Esophagus (tissue), 2 donors: Measurements from ENCODE around the gene ZNF648. TPM values are rescaled to one million over a fixed set of nuclear protein-coding genes. Genes with fewer than 3 reads are reported as not detected.
"Not testable (repeated sequence)": the region's sequence is repeated elsewhere in the genome, so short reads cannot be mapped to it uniquely, and the experiment has no call there.

Experiments
- H3K27ac ChIP-seq, 2 donors: one replicate each; pipeline ENCODE4 v1.5.1; 2013; ENCODE audit warnings: low read depth in 2 of 2, mild to moderate bottlenecking in 2 of 2, inconsistent platforms in 1 of 2, low read length in 1 of 2, moderate library complexity in 1 of 2
- H3K27me3 ChIP-seq, 2 donors: one replicate each; pipeline ENCODE4 v1.6.1; 2013; ENCODE audit warnings: low read length in 2 of 2, control low read depth in 1 of 2, mild to moderate bottlenecking in 1 of 2; ENCODE audit not compliant: insufficient read depth in 2 of 2, control insufficient read depth in 1 of 2
- H3K36me3 ChIP-seq, 2 donors: one replicate each; pipeline ENCODE4 v1.6.1; 2013; ENCODE audit warnings: low read length in 1 of 2; ENCODE audit not compliant: control insufficient read depth in 2 of 2, insufficient read depth in 2 of 2
- H3K4me1 ChIP-seq, 2 donors: one replicate each; pipeline ENCODE4 v1.6.1; 2013; ENCODE audit warnings: low read length in 1 of 2; ENCODE audit not compliant: control insufficient read depth in 2 of 2, insufficient read depth in 2 of 2
- H3K4me3 ChIP-seq, 2 donors: one replicate each; pipeline ENCODE4 v1.5.1; 2013; ENCODE audit warnings: low read length in 2 of 2, mild to moderate bottlenecking in 2 of 2, low read depth in 1 of 2, moderate library complexity in 1 of 2
- H3K9me3 ChIP-seq, 2 donors: one replicate each; pipeline ENCODE4 v1.6.1; 2013; ENCODE audit warnings: mild to moderate bottlenecking in 2 of 2, low read depth in 1 of 2, low read length in 1 of 2, moderate library complexity in 1 of 2; ENCODE audit not compliant: control insufficient read depth in 2 of 2, insufficient read depth in 1 of 2
- WGBS, 2 donors: extraction: QIAGEN DNeasy Blood & Tissue Kit; methylation state at CpG; one replicate each; pipeline ENCODE4 v1.1.7; 2013; 5-methylcytosine and 5-hydroxymethylcytosine counted together
- polyA plus RNA-seq, 2 donors: library from polyadenylated mRNA; stranded (reverse); fragments of 200-250 nt; gene quantifications; one replicate each; pipeline ENCODE4 v1.2.3, GENCODE V29; 2013
- donor health status: healthy with polysubstance abuse.
- donor health status: Bipolar disorder and iron deficiency.

ZNF648 gene
- polyA plus RNA-seq, 2 donors = not detected

DNA sequence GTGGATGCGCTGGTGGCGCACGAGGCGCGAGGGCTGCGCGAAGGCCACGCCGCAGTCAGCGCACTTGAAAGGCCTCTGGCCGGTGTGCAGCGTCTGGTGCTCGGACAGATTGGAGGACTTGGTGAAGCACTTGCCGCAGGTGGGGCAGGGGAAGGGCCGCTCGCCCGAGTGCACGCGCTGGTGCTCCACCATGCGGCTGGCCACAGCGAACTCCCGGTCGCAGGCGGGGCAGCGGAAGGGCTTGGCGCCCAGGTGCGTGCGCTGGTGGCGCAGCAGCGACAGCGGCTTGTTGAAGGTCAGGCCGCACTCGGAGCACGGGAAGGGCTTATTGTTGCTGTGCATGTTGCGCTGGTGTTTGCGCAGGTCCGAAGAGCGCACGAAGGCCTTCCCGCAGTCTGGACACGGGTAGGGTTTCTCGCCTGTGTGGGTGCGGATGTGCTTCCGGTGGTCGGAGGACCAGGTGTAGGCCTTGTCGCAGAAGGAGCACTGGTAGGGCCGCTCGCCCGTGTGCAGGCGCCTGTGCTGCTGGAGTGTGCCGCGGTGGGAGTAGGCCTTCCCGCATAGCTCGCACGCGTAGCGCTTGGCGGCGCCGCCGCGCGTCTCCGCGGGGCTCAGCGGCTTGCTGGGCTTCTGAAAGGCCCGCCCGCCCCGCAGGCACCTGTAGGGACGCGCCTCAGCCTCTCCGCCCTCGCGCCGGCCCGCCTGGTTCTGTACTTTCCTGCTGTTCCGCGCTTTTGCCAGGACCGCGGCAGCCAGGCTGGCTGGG is 4.7 kb downstream of the ZNF648 start:
- 28 to 30% methylated on average over 80 of the region's 80 CpGs for WGBS, 2 donors
- H3K4me3 ChIP-seq = no peak overlapping the region

DNA sequence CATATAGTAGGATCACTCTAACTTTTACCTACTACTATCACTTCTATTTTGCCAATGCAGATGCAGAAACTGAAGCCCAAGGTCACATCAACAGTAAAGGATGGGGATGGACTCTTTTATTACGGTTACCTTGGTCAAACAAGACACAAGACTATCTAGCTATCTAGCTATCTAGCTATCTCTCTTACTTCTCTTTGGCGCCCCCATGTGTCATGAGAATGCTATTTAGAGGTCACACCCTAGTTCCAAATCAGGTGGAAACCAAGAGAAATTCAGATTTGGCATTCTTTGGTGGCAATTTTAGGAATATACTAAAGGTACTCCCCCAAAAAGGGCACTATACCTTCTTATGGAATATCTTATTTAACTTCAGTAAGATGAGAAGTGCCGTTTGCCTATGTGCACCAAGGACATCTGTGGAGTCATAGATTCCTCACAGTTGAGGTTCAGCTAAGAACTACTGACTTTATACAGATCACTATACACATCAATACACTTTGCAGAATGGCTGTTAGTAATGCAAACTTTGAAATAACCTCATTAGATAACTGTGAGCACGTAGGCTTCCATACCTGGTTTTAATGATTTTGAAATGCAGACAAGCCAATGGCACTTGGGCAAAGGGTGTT is 6.7 kb downstream of the ZNF648 start:
- Histone ChIP-seq H3K4me1 (peaks cover 3 to 5% of the 10 kb centered on the region in 2 donors), H3K4me3 (no peak overlapping the region), H3K36me3 (no peaks in the 10 kb centered on the region), H3K27ac (no peak overlapping the region), H3K9me3 (peaks cover 0 to 3% of the 10 kb centered on the region in 2 donors), H3K27me3 (no peaks in the 10 kb centered on the region)
- 46 to 49% methylated on average over 4 of the region's 4 CpGs for WGBS, 2 donors

More for the DNA sequence above, 4.7 kb downstream of the ZNF648 start:
- Histone ChIP-seq H3K36me3 (no peaks in the 10 kb centered on the region), H3K9me3 (peaks cover 0 to 3% of the 10 kb centered on the region in 2 donors), H3K27me3 (no peaks in the 10 kb centered on the region), H3K27ac (no peak overlapping the region), H3K4me1 (peaks cover 3 to 5% of the 10 kb centered on the region in 2 donors)

GRCh38 chr1:182052355-182052754 is 9.2 kb downstream of the ZNF648 start:
- WGBS, 2 donors = 84 to 86% methylated on average over 2 of the region's 2 CpGs
- H3K27me3 ChIP-seq = no peaks in the 10 kb centered on the region
- H3K4me3 ChIP-seq = no peak overlapping the region

GRCh38 chr1:182051938-182052337 is 9.6 kb downstream of the ZNF648 start:
- 70 to 73% methylated on average over 1 of the region's 1 CpG for WGBS, 2 donors
- Histone ChIP-seq H3K27ac (no peak overlapping the region), H3K27me3 (no peaks in the 10 kb centered on the region), H3K36me3 (no peaks in the 10 kb centered on the region), H3K4me1 (peaks cover 1 to 3% of the 10 kb centered on the region in 2 donors), H3K4me3 (no peak overlapping the region), H3K9me3 (no peaks in the 10 kb centered on the region)

More at GRCh38 chr1:182052355-182052754, 9.2 kb downstream of the ZNF648 start:
- Histone ChIP-seq H3K4me1 (peaks cover 3 to 5% of the 10 kb centered on the region in 2 donors), H3K36me3 (no peaks in the 10 kb centered on the region), H3K9me3 (peaks cover 0 to 3% of the 10 kb centered on the region in 2 donors), H3K27ac (no peak overlapping the region)

DNA sequence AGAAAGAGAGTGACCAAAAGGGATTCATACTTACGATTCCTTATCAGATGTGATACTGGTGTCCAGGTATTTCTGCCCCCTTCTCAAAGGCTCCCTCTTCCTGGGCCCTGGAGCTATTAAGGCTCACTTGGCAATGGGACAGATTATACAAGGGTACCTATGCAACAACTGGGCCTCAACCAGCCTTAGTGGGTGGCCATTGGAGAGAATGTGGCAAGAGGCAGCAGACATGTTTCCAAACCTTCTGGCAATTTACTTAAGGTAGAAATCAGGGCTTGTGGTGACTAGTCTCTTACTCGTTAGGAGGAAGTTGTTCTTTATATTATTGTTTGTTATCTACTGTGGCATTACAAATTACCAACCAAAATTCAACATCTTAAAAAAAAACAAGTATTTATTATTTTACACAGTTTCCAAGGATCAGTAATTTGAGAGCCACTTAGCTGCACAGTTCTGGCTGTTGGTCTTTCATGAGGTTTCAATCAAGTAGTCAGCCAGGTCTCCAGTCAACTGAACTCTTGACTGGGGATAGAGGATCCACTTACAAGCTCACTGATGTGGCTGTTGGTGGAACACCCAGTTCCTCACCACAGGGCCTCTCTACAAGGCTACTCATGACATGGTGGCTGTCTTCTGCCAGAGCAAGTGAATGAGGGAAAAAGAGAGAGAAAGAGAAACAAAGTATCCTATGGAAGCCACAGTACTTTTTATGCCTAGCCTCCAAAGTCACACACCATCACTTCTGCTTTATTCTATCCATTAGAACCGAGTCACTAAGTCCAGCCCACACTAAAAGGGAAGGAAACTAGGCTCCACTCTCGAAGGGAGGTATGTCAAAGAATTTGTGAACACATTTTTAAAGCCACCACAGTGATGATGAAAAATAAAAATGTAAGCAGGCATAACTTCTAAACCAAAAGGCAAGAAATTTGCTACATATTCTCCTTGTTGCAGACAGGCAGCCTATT is 10.7 kb downstream of the ZNF648 start:
- no peaks in the 10 kb centered on the region for H3K27me3 ChIP-seq
- H3K27ac ChIP-seq = no peak overlapping the region
- 66 to 76% methylated on average over 4 of the region's 4 CpGs for WGBS, 2 donors
- no peaks in the 10 kb centered on the region for H3K36me3 ChIP-seq
- no peaks in the 10 kb centered on the region for H3K4me1 ChIP-seq
- no peak overlapping the region for H3K4me3 ChIP-seq
- peaks cover 0 to 2% of the 10 kb centered on the region in 2 donors for H3K9me3 ChIP-seq

- H3K36me3 ChIP-seq = no peaks in the 10 kb centered on the region
- no peaks in the 10 kb centered on the region for H3K4me1 ChIP-seq
- H3K9me3 ChIP-seq = peaks cover 0 to 2% of the 10 kb centered on the region in 2 donors
- no peak overlapping the region for H3K27ac ChIP-seq
- H3K4me3 ChIP-seq = no peak overlapping the region
- H3K27me3 ChIP-seq = no peaks in the 10 kb centered on the region
- 74 to 85% methylated on average over 2 of the region's 2 CpGs for WGBS, 2 donors
Measured at GRCh38 chr1:182048562-182048961, 12.9 kb downstream of the ZNF648 start.

GRCh38 chr1:182046763-182047162 is 14.7 kb downstream of the ZNF648 start:
- Histone ChIP-seq H3K4me1 (no peaks in the 10 kb centered on the region), H3K4me3 (no peak overlapping the region), H3K27me3 (no peaks in the 10 kb centered on the region), H3K36me3 (no peaks in the 10 kb centered on the region), H3K27ac (no peak overlapping the region), H3K9me3 (peaks cover 0 to 2% of the 10 kb centered on the region in 2 donors)

DNA sequence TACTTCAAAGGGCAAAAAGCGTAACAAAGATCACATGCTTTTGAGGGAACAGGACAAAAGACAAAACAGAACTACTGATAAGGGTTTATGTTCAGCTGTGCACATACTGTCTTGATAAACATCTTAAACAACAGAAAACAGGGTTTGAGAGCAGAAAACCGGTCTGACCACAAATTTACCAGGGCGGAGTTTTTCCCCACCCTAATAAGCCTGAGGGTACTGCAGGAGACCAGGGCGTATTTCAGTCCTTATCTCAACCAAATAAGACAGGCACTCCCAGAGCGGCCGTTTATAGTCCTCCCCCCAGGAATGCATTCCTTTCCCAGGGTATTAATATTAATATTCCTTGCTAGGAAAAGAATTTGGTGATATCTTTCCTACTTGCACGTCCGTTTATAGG is 16.0 kb downstream of the ZNF648 start:
- 77 to 81% methylated on average over 8 of the region's 8 CpGs for WGBS, 2 donors
- not testable (repeated sequence) for H3K4me1 ChIP-seq, H3K27me3 ChIP-seq, H3K9me3 ChIP-seq, H3K36me3 ChIP-seq, H3K4me3 ChIP-seq, H3K27ac ChIP-seq

GRCh38 chr1:182041615-182042014 is 19.9 kb downstream of the ZNF648 start:
- H3K9me3 ChIP-seq = peaks cover 0 to 2% of the 10 kb centered on the region in 2 donors
- no peaks in the 10 kb centered on the region for H3K4me1 ChIP-seq
- H3K27ac ChIP-seq = no peak overlapping the region
- no peaks in the 10 kb centered on the region for H3K27me3 ChIP-seq
- no peak overlapping the region for H3K4me3 ChIP-seq
- 76 to 80% methylated on average over 3 of the region's 3 CpGs for WGBS, 2 donors
- no peaks in the 10 kb centered on the region for H3K36me3 ChIP-seq
